A549 treated with ZK216348 at 1 μM for 4 hours (cell line): Measurements from ENCODE around the gene BSCL2. TPM values are rescaled to one million over a fixed set of nuclear protein-coding genes. Genes with fewer than 3 reads are reported as not detected.

ENCODE experiments used
- total RNA-seq: library from RNA; stranded (reverse); fragments of 200-300 nt; extraction: Qiagen RNA extraction; gene quantifications from 5 replicates; pipeline ENCODE4 v1.2.3, GENCODE V29; 2022; ENCODE audit warnings: low read depth

Gene BSCL2
- total RNA-seq: 49.0 to 86.5 TPM (median 71.5 TPM) in 5 replicates

GRCh38 chr11:62707277-62707861 lies at the start of gene BSCL2, which contains the start of gene GNG3:
BSCL2 (minus strand) TSS chr11:62707424; CDS start chr11:62707195, 229 bp downstream.
GNG3 (plus strand) TSS chr11:62707676; CDS start chr11:62708296, 620 bp downstream.

GRCh38 chr11:62753736-62754603 lies 46.7 kb upstream of the BSCL2 start, which contains the start of gene ZBTB3:
ZBTB3 (minus strand) TSS chr11:62754160; CDS start chr11:62753664, 496 bp downstream.

GRCh38 chr11:62728171-62728988 lies 21.2 kb upstream of the BSCL2 start, which contains the start of gene TTC9C:
TTC9C (plus strand) TSS chr11:62728486; CDS start chr11:62728849, 363 bp downstream.

GRCh38 chr11:62727165-62727871 lies 20.1 kb upstream of the BSCL2 start, which contains the start of gene HNRNPUL2:
HNRNPUL2 (minus strand) TSS chr11:62727457; CDS start chr11:62727156, 301 bp downstream.

GRCh38 chr11:62689421-62690183 lies 17.6 kb downstream of the BSCL2 start, which contains the start of gene LRRN4CL:
LRRN4CL (minus strand) TSS chr11:62689530; CDS start chr11:62688508, 1,022 bp downstream.

DNA sequence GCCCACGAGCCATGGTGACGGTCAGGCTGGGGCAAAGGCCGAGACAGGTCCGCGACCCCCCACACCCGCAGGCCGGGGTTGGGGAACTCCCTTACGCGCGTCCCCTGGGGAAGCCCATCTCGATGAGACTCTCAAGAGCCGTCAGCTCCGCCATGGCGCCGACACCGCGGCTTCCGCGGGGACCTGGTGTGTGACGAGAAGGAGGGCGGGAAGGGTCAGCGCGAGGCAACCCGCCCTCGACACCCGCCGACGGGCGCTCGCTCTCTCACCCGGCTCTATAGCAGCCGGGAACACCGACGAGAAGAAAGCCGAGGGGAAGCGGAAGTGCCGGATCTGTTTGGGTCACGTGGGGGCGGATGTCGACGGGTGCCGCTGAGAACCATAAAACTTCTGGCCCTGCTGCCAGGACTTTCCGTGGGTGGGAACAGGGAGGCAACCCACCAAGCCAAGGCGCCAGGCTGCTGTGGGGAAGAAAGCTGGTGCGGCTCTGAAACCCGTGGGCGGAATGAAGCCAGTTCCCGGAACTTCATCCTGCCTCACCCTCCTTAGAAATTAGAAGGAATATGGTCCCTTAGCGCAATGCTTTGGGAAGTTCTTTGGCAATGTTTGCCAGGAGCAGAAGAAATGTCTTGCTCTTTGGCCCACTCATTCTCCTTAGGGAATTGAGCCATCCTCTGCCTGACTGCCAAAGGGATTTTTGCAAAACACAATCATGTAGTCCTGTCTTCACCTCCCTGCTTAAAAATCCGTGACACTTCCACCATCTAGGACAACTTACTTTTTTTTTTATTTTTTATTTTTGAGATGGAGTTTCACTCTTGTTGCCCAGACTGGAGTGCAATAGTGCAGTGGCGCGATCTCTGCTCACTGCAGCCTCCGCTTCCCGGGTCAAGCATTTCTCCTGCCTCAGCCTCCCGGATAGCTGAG lies 28.2 kb downstream of the BSCL2 start, which contains the start of gene UBXN1:
UBXN1 (minus strand) TSS at position 304 of the 927 bp plus-strand sequence; CDS start at position 154, 150 bp downstream.

DNA sequence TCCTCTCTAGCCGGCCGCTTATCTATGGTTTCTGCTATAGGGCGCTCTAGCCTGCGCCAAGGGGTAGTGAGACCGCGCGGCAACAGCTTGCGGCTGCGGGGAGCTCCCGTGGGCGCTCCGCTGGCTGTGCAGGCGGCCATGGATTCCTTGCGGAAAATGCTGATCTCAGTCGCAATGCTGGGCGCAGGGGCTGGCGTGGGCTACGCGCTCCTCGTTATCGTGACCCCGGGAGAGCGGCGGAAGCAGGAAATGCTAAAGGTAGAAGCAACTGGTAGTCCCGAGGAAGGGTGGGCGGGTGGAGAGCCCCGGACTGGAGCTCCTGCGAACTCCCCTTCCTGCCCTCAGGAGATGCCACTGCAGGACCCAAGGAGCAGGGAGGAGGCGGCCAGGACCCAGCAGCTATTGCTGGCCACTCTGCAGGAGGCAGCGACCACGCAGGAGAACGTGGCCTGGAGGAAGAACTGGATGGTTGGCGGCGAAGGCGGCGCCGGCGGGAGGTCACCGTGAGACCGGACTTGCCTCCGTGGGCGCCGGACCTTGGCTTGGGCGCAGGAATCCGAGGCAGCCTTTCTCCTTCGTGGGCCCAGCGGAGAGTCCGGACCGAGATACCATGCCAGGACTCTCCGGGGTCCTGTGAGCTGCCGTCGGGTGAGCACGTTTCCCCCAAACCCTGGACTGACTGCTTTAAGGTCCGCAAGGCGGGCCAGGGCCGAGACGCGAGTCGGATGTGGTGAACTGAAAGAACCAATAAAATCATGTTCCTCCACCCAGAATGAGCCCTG lies 35.4 kb downstream of the BSCL2 start, which contains the start of the genes LBHD1 and UQCC3:
LBHD1 (minus strand) TSS at position 660 of the 782 bp plus-strand sequence. CDS start 2,236 bp downstream, outside the sequence.
UQCC3 (plus strand) TSS at position 66 of the 782 bp plus-strand sequence; CDS start at position 139, 73 bp downstream.

GRCh38 chr11:62665075-62665598 lies 42.1 kb downstream of the BSCL2 start, which contains the start of the genes C11orf98 and CSKMT:
C11orf98 (minus strand) TSS chr11:62665210; CDS start chr11:62665169, 41 bp downstream.
CSKMT (plus strand) TSS chr11:62665312; CDS start chr11:62665880, 568 bp downstream.

DNA sequence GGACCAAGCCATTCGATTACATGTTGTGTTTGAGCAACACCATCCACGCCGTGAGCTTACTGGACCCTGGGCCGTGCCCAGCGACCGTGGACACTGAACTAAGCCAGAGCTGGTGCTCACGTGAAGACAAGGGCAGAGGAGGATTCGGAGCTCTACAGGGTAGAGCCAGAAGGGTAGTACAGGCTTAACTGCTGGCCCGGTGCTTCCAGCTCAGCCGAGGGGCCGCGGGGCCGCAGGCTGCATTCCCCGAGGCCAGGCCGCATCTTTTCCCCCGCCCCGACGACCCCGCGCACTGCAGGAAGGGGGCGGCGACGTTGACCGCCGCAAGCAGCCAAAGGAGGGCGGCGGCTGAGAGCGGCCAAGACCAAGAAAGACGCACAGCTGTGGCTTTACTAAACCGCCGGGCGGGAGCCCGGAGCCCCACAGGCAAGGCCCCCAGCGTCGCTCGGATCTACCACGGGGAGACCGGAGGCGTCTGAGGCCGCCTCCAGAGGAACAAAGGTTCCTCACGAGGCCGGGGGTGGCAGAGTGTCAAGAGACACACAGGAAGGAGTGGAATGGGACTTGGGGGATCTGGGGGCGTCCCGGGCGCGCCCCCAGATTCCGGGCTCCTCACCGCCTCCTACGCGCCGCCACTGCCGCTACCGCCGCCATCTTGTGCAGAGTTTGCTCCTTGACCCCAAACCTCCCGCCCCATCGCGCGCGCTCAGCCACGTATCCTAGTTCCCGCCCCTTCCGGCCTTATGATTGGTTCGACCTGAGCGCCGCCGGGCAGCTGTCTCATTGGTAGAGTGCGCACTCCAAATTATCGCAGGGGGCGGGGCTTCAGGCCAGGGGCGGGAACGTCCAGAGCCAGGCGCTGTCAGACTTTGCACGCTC lies 61.0 kb downstream of the BSCL2 start, which contains the start of gene GANAB:
GANAB (minus strand) TSS at position 668 of the 879 bp plus-strand sequence; CDS start at position 654, 14 bp downstream.

Other genes with a start within 250 kb of the BSCL2 start
- gene AHNAK, start 160.6 kb downstream of the BSCL2 start, total RNA-seq: 237 to 338 TPM (median 298 TPM) in 5 replicates
- 1,887 to 2,053 TPM (median 2,011 TPM) in 5 replicates for gene EEF1G, start 133.5 kb downstream of the BSCL2 start, total RNA-seq
- gene TUT1, start 115.9 kb downstream of the BSCL2 start, total RNA-seq: 7.8 to 17.7 TPM (median 15.1 TPM) in 5 replicates
- gene MTA2, start 105.6 kb downstream of the BSCL2 start, total RNA-seq: 77.4 to 91.6 TPM (median 86.2 TPM) in 5 replicates
- gene EML3, start 94.6 kb downstream of the BSCL2 start, total RNA-seq: 13.5 to 30.1 TPM (median 26.2 TPM) in 5 replicates
- gene ROM1, start 94.2 kb downstream of the BSCL2 start, total RNA-seq: 3.5 to 4.8 TPM (median 4.4 TPM) in 5 replicates
- gene B3GAT3, start 85.4 kb downstream of the BSCL2 start, total RNA-seq: 30.1 to 56.7 TPM (median 52.1 TPM) in 5 replicates
- 200 to 293 TPM (median 267 TPM) in 5 replicates for gene GANAB, start 60.8 kb downstream of the BSCL2 start, total RNA-seq
- gene INTS5, start 54.1 kb downstream of the BSCL2 start, total RNA-seq: 12.9 to 22.4 TPM (median 21.3 TPM) in 5 replicates
- gene C11orf98, start 42.2 kb downstream of the BSCL2 start, total RNA-seq: 124 to 164 TPM (median 134 TPM) in 5 replicates
- 5.8 to 16.2 TPM (median 12.6 TPM) in 5 replicates for gene CSKMT, start 42.1 kb downstream of the BSCL2 start, total RNA-seq
- gene UQCC3, start 35.8 kb downstream of the BSCL2 start, total RNA-seq: 25.4 to 39.4 TPM (median 34.5 TPM) in 5 replicates
- gene LBHD1, start 35.2 kb downstream of the BSCL2 start, total RNA-seq: 4.8 to 5.3 TPM (median 5.0 TPM) in 5 replicates
- 89.4 to 131 TPM (median 123 TPM) in 5 replicates for gene UBXN1, start 28.4 kb downstream of the BSCL2 start, total RNA-seq
- gene LRRN4CL, start 17.9 kb downstream of the BSCL2 start, total RNA-seq: 0.09 to 0.25 TPM (median 0.14 TPM) in 3 of 5 replicates, not detected in the others
- gene GNG3, start 252 bp upstream of the BSCL2 start, total RNA-seq: not detected in 5 replicates
- gene HNRNPUL2, start 20.0 kb upstream of the BSCL2 start, total RNA-seq: 40.2 to 45.6 TPM (median 42.8 TPM) in 5 replicates
- 30.4 to 34.7 TPM (median 33.1 TPM) in 5 replicates for gene TTC9C, start 21.1 kb upstream of the BSCL2 start, total RNA-seq
- gene ZBTB3, start 46.7 kb upstream of the BSCL2 start, total RNA-seq: 1.1 to 1.8 TPM (median 1.6 TPM) in 5 replicates
- gene POLR2G, start 54.2 kb upstream of the BSCL2 start, total RNA-seq: 170 to 201 TPM (median 175 TPM) in 5 replicates
- gene TAF6L, start 64.0 kb upstream of the BSCL2 start, total RNA-seq: 11.3 to 18.0 TPM (median 15.4 TPM) in 5 replicates
- 53.3 to 97.0 TPM (median 86.6 TPM) in 5 replicates for gene TMEM179B, start 80.0 kb upstream of the BSCL2 start, total RNA-seq
- gene TMEM223, start 84.6 kb upstream of the BSCL2 start, total RNA-seq: 16.2 to 32.5 TPM (median 26.9 TPM) in 5 replicates
- gene NXF1, start 98.0 kb upstream of the BSCL2 start, total RNA-seq: 39.8 to 58.2 TPM (median 53.4 TPM) in 5 replicates
- 19.1 to 25.0 TPM (median 24.7 TPM) in 5 replicates for gene STX5, start 124.6 kb upstream of the BSCL2 start, total RNA-seq
- not detected in 5 replicates for gene TEX54, start 125.4 kb upstream of the BSCL2 start, total RNA-seq
- 61.5 to 84.6 TPM (median 81.8 TPM) in 5 replicates for gene WDR74, start 132.2 kb upstream of the BSCL2 start, total RNA-seq
- gene SLC3A2, start 173.5 kb upstream of the BSCL2 start, total RNA-seq: 846 to 1,034 TPM (median 998 TPM) in 5 replicates
- 0.05 TPM in 1 of 5 replicates, not detected in the others for gene CHRM1, start 213.9 kb upstream of the BSCL2 start, total RNA-seq